ENCODE measurements around the gene VSIG10L2. TPM values are rescaled to one million over a fixed set of nuclear protein-coding genes. Genes with fewer than 3 reads are reported as not detected.
A peak's percentile ranks its signal among the peaks of the same experiment; 100 is the strongest.
"Not testable (repeated sequence)": the region's sequence is repeated elsewhere in the genome, so short reads cannot be mapped to it uniquely, and the experiment has no call there.

Gene VSIG10L2
- total and polyA plus RNA-seq, 4 donors = 0.48 TPM; not detected in 3

GRCh38 chr11:125979511-125979910 lies 33.7 kb downstream of the VSIG10L2 start:
- H3K27me3 ChIP-seq (ENCODE audit: control insufficient read depth in 1 of 2, insufficient read depth in 2 of 2, low read length in 1 of 2) = no peaks in the 10 kb centered on the region
- ATAC-seq (ENCODE audit: low FRiP score) = no peak
- DNase-seq = no peak
- H3K36me3 ChIP-seq (ENCODE audit: control insufficient read depth in 1 of 2, insufficient read depth in 2 of 2, low read length in 1 of 2) = no peaks in the 10 kb centered on the region
- no peaks in the 10 kb centered on the region for H3K9me3 ChIP-seq (ENCODE audit: control insufficient read depth, low read length)
- intact Hi-C loops (cut with DNase I) = no loop called here
- 90 to 95% methylated on average over 3 of the region's 3 CpGs for WGBS, 2 donors
- no peaks in the 10 kb centered on the region for H3K4me1 ChIP-seq (ENCODE audit: control insufficient read depth in 1 of 2, insufficient read depth in 2 of 2, low read length in 2 of 2)
- no peak overlapping the region for H3K4me3 ChIP-seq (ENCODE audit: low read length in 2 of 2)
- H3K27ac ChIP-seq (ENCODE audit: low read depth in 1 of 2, low read length in 2 of 2) = no peak overlapping the region

GRCh38 chr11:125980436-125980835 lies 34.6 kb downstream of the VSIG10L2 start:
- no peaks in the 10 kb centered on the region for H3K36me3 ChIP-seq (ENCODE audit: control insufficient read depth in 1 of 2, insufficient read depth in 2 of 2, low read length in 1 of 2)
- WGBS, 2 donors = 92 to 93% methylated on average over 8 of the region's 8 CpGs
- H3K9me3 ChIP-seq (ENCODE audit: control insufficient read depth, low read length) = no peaks in the 10 kb centered on the region
- no peak overlapping the region for H3K4me3 ChIP-seq (ENCODE audit: low read length in 2 of 2)
- H3K27ac ChIP-seq (ENCODE audit: low read depth in 1 of 2, low read length in 2 of 2) = no peak overlapping the region
- no peak for DNase-seq
- H3K4me1 ChIP-seq (ENCODE audit: control insufficient read depth in 1 of 2, insufficient read depth in 2 of 2, low read length in 2 of 2) = no peaks in the 10 kb centered on the region
- intact Hi-C loops (cut with DNase I) = no loop called here
- no peaks in the 10 kb centered on the region for H3K27me3 ChIP-seq (ENCODE audit: control insufficient read depth in 1 of 2, insufficient read depth in 2 of 2, low read length in 1 of 2)
- no peak for ATAC-seq (ENCODE audit: low FRiP score)

- H3K27me3 ChIP-seq (ENCODE audit: control insufficient read depth in 1 of 2, insufficient read depth in 2 of 2, low read length in 1 of 2) = no peaks in the 10 kb centered on the region
- H3K4me3 ChIP-seq (ENCODE audit: low read length in 2 of 2) = no peak overlapping the region
- H3K9me3 ChIP-seq (ENCODE audit: control insufficient read depth, low read length) = no peaks in the 10 kb centered on the region
- H3K27ac ChIP-seq (ENCODE audit: low read depth in 1 of 2, low read length in 2 of 2) = no peak overlapping the region
- DNase-seq = no peak
- 93 to 97% methylated on average over 3 of the region's 3 CpGs for WGBS, 2 donors
- intact Hi-C loops (cut with DNase I) = no loop called here
- no peaks in the 10 kb centered on the region for H3K36me3 ChIP-seq (ENCODE audit: control insufficient read depth in 1 of 2, insufficient read depth in 2 of 2, low read length in 1 of 2)
- ATAC-seq (ENCODE audit: low FRiP score) = no peak
- H3K4me1 ChIP-seq (ENCODE audit: control insufficient read depth in 1 of 2, insufficient read depth in 2 of 2, low read length in 2 of 2) = no peaks in the 10 kb centered on the region
Measured at GRCh38 chr11:125982348-125982730, 36.5 kb downstream of the VSIG10L2 start.

- H3K27me3 ChIP-seq (ENCODE audit: control insufficient read depth in 1 of 2, insufficient read depth in 2 of 2, low read length in 1 of 2); DNase-seq; intact Hi-C loops (cut with DNase I); H3K9me3 ChIP-seq (ENCODE audit: control insufficient read depth, low read length); H3K4me1 ChIP-seq (ENCODE audit: control insufficient read depth in 1 of 2, insufficient read depth in 2 of 2, low read length in 2 of 2); ATAC-seq (ENCODE audit: low FRiP score); H3K36me3 ChIP-seq (ENCODE audit: control insufficient read depth in 1 of 2, insufficient read depth in 2 of 2, low read length in 1 of 2); H3K4me3 ChIP-seq (ENCODE audit: low read length in 2 of 2); H3K27ac ChIP-seq (ENCODE audit: low read depth in 1 of 2, low read length in 2 of 2): not testable (repeated sequence)
- 97 to 98% methylated on average over 6 of the region's 6 CpGs for WGBS, 2 donors
Measured at GRCh38 chr11:125985956-125986355, 40.1 kb downstream of the VSIG10L2 start.

- H3K27me3 ChIP-seq (ENCODE audit: control insufficient read depth in 1 of 2, insufficient read depth in 2 of 2, low read length in 1 of 2) = no peaks in the 10 kb centered on the region
- H3K27ac ChIP-seq (ENCODE audit: low read depth in 1 of 2, low read length in 2 of 2) = no peak overlapping the region
- H3K36me3 ChIP-seq (ENCODE audit: control insufficient read depth in 1 of 2, insufficient read depth in 2 of 2, low read length in 1 of 2) = no peaks in the 10 kb centered on the region
- no peak overlapping the region for H3K4me3 ChIP-seq (ENCODE audit: low read length in 2 of 2)
- ATAC-seq (ENCODE audit: low FRiP score) (no peak), DNase-seq (no peak)
- intact Hi-C loops (cut with DNase I) = no loop called here
- 70 to 72% methylated on average over 5 of the region's 5 CpGs for WGBS, 2 donors
- H3K4me1 ChIP-seq (ENCODE audit: control insufficient read depth in 1 of 2, insufficient read depth in 2 of 2, low read length in 2 of 2) = peaks cover 0 to 6% of the 10 kb centered on the region in 2 donors
- H3K9me3 ChIP-seq (ENCODE audit: control insufficient read depth, low read length) = no peaks in the 10 kb centered on the region
Measured at GRCh38 chr11:125987066-125987641, 41.3 kb downstream of the VSIG10L2 start.

- H3K4me1 ChIP-seq (ENCODE audit: control insufficient read depth in 1 of 2, insufficient read depth in 2 of 2, low read length in 2 of 2) = peaks cover 0 to 6% of the 10 kb centered on the region in 2 donors
- intact Hi-C loops (cut with DNase I) = no loop called here
- DNase-seq (peak in 1 of 2 donors; percentile 46), ATAC-seq (ENCODE audit: low FRiP score) (peak; percentile 64)
- no peak overlapping the region for H3K27ac ChIP-seq (ENCODE audit: low read depth in 1 of 2, low read length in 2 of 2)
- no peaks in the 10 kb centered on the region for H3K27me3 ChIP-seq (ENCODE audit: control insufficient read depth in 1 of 2, insufficient read depth in 2 of 2, low read length in 1 of 2)
- H3K36me3 ChIP-seq (ENCODE audit: control insufficient read depth in 1 of 2, insufficient read depth in 2 of 2, low read length in 1 of 2) = peaks cover 0 to under 1% of the 10 kb centered on the region in 2 donors
- no peaks in the 10 kb centered on the region for H3K9me3 ChIP-seq (ENCODE audit: control insufficient read depth, low read length)
- H3K4me3 ChIP-seq (ENCODE audit: low read length in 2 of 2) = no peak overlapping the region
- 8 to 10% methylated on average over 3 of the region's 3 CpGs for WGBS, 2 donors
Measured at GRCh38 chr11:125990244-125990643, 44.4 kb downstream of the VSIG10L2 start.

- H3K4me3 ChIP-seq (ENCODE audit: low read length in 2 of 2) = no peak overlapping the region
- no peaks in the 10 kb centered on the region for H3K27me3 ChIP-seq (ENCODE audit: control insufficient read depth in 1 of 2, insufficient read depth in 2 of 2, low read length in 1 of 2)
- no peak overlapping the region for H3K27ac ChIP-seq (ENCODE audit: low read depth in 1 of 2, low read length in 2 of 2)
- DNase-seq (no peak), ATAC-seq (ENCODE audit: low FRiP score) (no peak)
- no peaks in the 10 kb centered on the region for H3K9me3 ChIP-seq (ENCODE audit: control insufficient read depth, low read length)
- intact Hi-C loops (cut with DNase I) = no loop called here
- peaks cover 0 to 2% of the 10 kb centered on the region in 2 donors for H3K36me3 ChIP-seq (ENCODE audit: control insufficient read depth in 1 of 2, insufficient read depth in 2 of 2, low read length in 1 of 2)
- H3K4me1 ChIP-seq (ENCODE audit: control insufficient read depth in 1 of 2, insufficient read depth in 2 of 2, low read length in 2 of 2) = peaks cover 0 to 6% of the 10 kb centered on the region in 2 donors
- 92 to 95% methylated on average over 7 of the region's 7 CpGs for WGBS, 2 donors
Measured at GRCh38 chr11:125992893-125993292, 47.0 kb downstream of the VSIG10L2 start.

GRCh38 chr11:125994509-125994908 lies 48.7 kb downstream of the VSIG10L2 start:
- DNase-seq (no peak), ATAC-seq (ENCODE audit: low FRiP score) (no peak)
- Histone ChIP-seq H3K27me3 (ENCODE audit: control insufficient read depth in 1 of 2, insufficient read depth in 2 of 2, low read length in 1 of 2) (no peaks in the 10 kb centered on the region), H3K4me3 (ENCODE audit: low read length in 2 of 2) (no peak overlapping the region), H3K27ac (ENCODE audit: low read depth in 1 of 2, low read length in 2 of 2) (no peak overlapping the region), H3K36me3 (ENCODE audit: control insufficient read depth in 1 of 2, insufficient read depth in 2 of 2, low read length in 1 of 2) (peaks cover 0 to 2% of the 10 kb centered on the region in 2 donors), H3K4me1 (ENCODE audit: control insufficient read depth in 1 of 2, insufficient read depth in 2 of 2, low read length in 2 of 2) (peaks cover 0 to 6% of the 10 kb centered on the region in 2 donors), H3K9me3 (ENCODE audit: control insufficient read depth, low read length) (no peaks in the 10 kb centered on the region)
- 89 to 93% methylated on average over 5 of the region's 5 CpGs for WGBS, 2 donors
- intact Hi-C loops (cut with DNase I) = no loop called here

- no peak overlapping the region for H3K4me3 ChIP-seq (ENCODE audit: low read length in 2 of 2)
- H3K27ac ChIP-seq (ENCODE audit: low read depth in 1 of 2, low read length in 2 of 2) = no peak overlapping the region
- DNase-seq (no peak), ATAC-seq (ENCODE audit: low FRiP score) (no peak)
- H3K27me3 ChIP-seq (ENCODE audit: control insufficient read depth in 1 of 2, insufficient read depth in 2 of 2, low read length in 1 of 2) = no peaks in the 10 kb centered on the region
- H3K36me3 ChIP-seq (ENCODE audit: control insufficient read depth in 1 of 2, insufficient read depth in 2 of 2, low read length in 1 of 2) = peaks cover 0 to 2% of the 10 kb centered on the region in 2 donors
- 71 to 80% methylated on average over 5 of the region's 5 CpGs for WGBS, 2 donors
- no peaks in the 10 kb centered on the region for H3K9me3 ChIP-seq (ENCODE audit: control insufficient read depth, low read length)
- peaks cover 0 to 5% of the 10 kb centered on the region in 2 donors for H3K4me1 ChIP-seq (ENCODE audit: control insufficient read depth in 1 of 2, insufficient read depth in 2 of 2, low read length in 2 of 2)
- intact Hi-C loops (cut with DNase I) = no loop called here
Measured at GRCh38 chr11:125995313-125995712, 49.5 kb downstream of the VSIG10L2 start.

All from aorta (tissue), 5 donors.